HL-60 (cell line): ENCODE data around the gene MEPCE.

Source experiments
- CTCF ChIP-seq: IDR thresholded peaks from one replicate; pipeline ENCODE4 v1.5.1; 2011; ENCODE audit warnings: low read length, control low read depth, inconsistent platforms; ENCODE audit not compliant: insufficient read depth
- GABPA ChIP-seq: IDR thresholded peaks from 2 replicates; pipeline ENCODE4 v1.6.1; 2012; ENCODE audit warnings: low read depth
- POLR2AphosphoS5 ChIP-seq: IDR thresholded peaks from 2 replicates; pipeline ENCODE4 v1.6.1; 2012; ENCODE audit warnings: low read depth
- TF ChIP-seq, protein P1 (sequence below): IDR thresholded peaks from 2 replicates; pipeline ENCODE4 v1.6.1; 2012; ENCODE audit warnings: low read depth; ENCODE audit not compliant: insufficient replicate concordance

DNA sequence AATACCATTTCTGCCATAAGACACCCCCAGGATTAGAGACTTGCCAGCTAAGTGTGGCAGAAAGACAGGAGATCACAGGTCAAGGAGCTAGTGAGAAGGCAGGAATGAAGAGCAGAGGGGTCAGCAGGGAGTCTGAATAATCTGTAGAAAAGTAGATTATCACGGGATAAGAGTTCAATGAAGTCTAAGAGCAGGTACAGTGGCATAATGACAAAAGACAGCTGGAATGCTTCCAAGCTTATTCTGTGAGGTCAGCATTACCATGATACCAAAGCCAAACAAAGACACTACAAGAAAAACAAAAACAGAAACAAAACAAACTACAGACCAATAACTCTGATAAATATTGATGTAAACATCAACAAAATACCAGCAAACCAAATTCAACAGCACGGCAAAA, 35.6 kb upstream of the MEPCE start:
- TF ChIP-seq POLR2AphosphoS5 = no peak
- no peak for TF ChIP-seq CTCF
- TF ChIP-seq, protein P1, sequence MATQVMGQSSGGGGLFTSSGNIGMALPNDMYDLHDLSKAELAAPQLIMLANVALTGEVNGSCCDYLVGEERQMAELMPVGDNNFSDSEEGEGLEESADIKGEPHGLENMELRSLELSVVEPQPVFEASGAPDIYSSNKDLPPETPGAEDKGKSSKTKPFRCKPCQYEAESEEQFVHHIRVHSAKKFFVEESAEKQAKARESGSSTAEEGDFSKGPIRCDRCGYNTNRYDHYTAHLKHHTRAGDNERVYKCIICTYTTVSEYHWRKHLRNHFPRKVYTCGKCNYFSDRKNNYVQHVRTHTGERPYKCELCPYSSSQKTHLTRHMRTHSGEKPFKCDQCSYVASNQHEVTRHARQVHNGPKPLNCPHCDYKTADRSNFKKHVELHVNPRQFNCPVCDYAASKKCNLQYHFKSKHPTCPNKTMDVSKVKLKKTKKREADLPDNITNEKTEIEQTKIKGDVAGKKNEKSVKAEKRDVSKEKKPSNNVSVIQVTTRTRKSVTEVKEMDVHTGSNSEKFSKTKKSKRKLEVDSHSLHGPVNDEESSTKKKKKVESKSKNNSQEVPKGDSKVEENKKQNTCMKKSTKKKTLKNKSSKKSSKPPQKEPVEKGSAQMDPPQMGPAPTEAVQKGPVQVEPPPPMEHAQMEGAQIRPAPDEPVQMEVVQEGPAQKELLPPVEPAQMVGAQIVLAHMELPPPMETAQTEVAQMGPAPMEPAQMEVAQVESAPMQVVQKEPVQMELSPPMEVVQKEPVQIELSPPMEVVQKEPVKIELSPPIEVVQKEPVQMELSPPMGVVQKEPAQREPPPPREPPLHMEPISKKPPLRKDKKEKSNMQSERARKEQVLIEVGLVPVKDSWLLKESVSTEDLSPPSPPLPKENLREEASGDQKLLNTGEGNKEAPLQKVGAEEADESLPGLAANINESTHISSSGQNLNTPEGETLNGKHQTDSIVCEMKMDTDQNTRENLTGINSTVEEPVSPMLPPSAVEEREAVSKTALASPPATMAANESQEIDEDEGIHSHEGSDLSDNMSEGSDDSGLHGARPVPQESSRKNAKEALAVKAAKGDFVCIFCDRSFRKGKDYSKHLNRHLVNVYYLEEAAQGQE = no peak
- TF ChIP-seq GABPA = no peak
